OCI-M2 (cell line): ENCODE measurements around the gene CBX6.

Source experiments
- DNase-seq: peaks from one replicate; lab custom pipeline; 2025; ENCODE audit not compliant: unreplicated experiment; lab: John Stamatoyannopoulos, UW

The CBX6 gene

GRCh38 chr22:38841211-38841610 lies 30.8 kb downstream of the CBX6 start:
- no peak for DNase-seq

- DNase-seq = no peak
Observed at GRCh38 chr22:38840129-38840528, 31.9 kb downstream of the CBX6 start.

- DNase-seq = no peak
Observed at GRCh38 chr22:38839686-38840085, 32.3 kb downstream of the CBX6 start.

- no peak for DNase-seq
Observed at GRCh38 chr22:38837414-38837928, 34.5 kb downstream of the CBX6 start.

GRCh38 chr22:38835888-38836301 lies 36.1 kb downstream of the CBX6 start:
- DNase-seq = no peak

- DNase-seq = no peak
Observed at GRCh38 chr22:38834991-38835390, 37.0 kb downstream of the CBX6 start.

- no peak for DNase-seq
Observed at GRCh38 chr22:38834215-38834953, 37.6 kb downstream of the CBX6 start.

- no peak for DNase-seq
Observed at GRCh38 chr22:38833061-38833460, 39.0 kb downstream of the CBX6 start.

GRCh38 chr22:38832005-38832978 lies 39.7 kb downstream of the CBX6 start:
- DNase-seq = no peak

- DNase-seq = no peak
Observed at GRCh38 chr22:38831166-38831945, 40.7 kb downstream of the CBX6 start.

GRCh38 chr22:38830845-38831108 lies 41.2 kb downstream of the CBX6 start:
- no peak for DNase-seq

GRCh38 chr22:38830026-38830844 lies 41.8 kb downstream of the CBX6 start:
- DNase-seq = no peak

GRCh38 chr22:38829485-38829884 lies 42.5 kb downstream of the CBX6 start:
- no peak for DNase-seq

- DNase-seq = no peak
Observed at GRCh38 chr22:38828616-38829205, 43.3 kb downstream of the CBX6 start.

GRCh38 chr22:38828191-38828590 lies 43.8 kb downstream of the CBX6 start:
- no peak for DNase-seq

GRCh38 chr22:38827510-38827909 lies 44.5 kb downstream of the CBX6 start:
- no peak for DNase-seq

GRCh38 chr22:38826801-38827200 lies 45.2 kb downstream of the CBX6 start:
- DNase-seq = no peak

- no peak for DNase-seq
Observed at GRCh38 chr22:38826386-38826785, 45.6 kb downstream of the CBX6 start.

GRCh38 chr22:38824585-38824984 lies 47.4 kb downstream of the CBX6 start:
- peak; percentile 42 for DNase-seq

GRCh38 chr22:38823637-38824036 lies 48.4 kb downstream of the CBX6 start:
- no peak for DNase-seq
